GM18873 (cell line): ENCODE data around the gene PPAT.

Source experiments
- ATAC-seq: cut with Tn5 transposase; IDR thresholded peaks from one replicate; pipeline ENCODE4 v1.9.1; 2021; ENCODE audit warnings: mild to moderate bottlenecking, moderate library complexity, moderate number of reproducible peaks; ENCODE audit not compliant: unreplicated experiment, low FRiP score

Gene PPAT

GRCh38 chr4:56438766-56439165, 3.4 kb upstream of the PPAT start:
- no peak for ATAC-seq

DNA sequence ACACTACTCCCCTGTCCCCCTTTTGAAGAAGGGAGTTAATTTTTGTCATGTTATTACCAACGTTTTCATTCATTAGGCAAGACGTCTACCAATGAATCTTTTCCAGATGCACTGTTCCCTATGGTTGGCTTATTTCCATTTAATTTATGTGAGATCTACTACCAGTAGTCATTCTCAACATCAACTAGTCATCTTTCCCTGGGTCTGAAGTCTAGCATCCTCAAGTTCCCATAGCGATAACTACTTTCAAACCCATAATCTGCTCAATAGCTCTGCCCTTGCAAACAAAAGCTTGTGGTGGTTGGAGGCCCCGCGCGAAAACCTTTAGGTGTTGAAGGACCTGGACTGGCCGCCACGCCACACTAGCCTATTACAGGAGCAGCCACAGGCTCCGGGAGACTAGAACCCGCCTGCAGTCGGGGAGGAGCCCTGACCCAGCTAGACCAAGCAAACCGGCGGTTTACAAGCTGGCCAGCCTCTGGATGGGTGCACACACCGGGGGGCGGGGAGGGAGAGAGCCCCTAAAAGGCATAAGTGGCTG, 746 bp downstream of the PPAT start:
- ATAC-seq: no peak

DNA sequence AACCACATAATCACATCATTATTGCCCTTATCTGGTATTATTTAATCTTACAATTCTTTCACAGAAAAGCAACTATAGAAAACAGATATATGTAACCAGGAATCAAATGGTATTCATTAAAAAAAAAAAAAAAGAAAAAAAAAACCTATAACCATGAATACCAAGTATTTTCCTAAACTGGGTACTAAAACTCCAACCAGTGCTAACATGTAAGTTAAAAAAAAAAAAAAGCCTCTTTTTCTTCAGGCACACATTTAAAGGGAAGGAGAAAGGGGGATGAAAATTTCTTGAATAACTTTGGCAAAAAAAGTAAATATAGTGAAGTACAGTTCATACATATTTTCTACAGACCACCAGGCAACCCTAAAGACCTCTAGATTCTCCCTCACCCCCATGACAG, 2.1 kb downstream of the PPAT start:
- ATAC-seq: no peak

DNA sequence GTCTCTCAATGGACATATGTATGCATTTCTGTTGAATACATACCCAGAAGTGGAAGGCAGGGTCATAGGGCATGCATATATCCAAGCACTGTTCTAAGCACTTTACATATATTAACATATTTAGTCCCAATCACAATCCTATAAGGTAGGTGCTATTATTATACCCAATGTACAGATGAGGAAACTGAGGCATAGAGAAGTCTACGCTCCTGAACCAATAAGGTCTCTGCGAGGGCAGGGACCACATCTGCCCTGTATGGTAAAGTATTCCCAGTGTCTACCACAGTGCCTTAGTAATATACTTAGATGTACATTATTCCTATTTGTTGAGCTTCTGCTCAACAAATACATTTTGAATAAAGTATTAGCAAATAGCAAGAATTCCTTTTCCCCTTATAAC, 5.2 kb downstream of the PPAT start:
- ATAC-seq: no peak

- no peak for ATAC-seq
These were observed 8.2 kb downstream of the PPAT start for GRCh38 chr4:56427179-56427578.

DNA sequence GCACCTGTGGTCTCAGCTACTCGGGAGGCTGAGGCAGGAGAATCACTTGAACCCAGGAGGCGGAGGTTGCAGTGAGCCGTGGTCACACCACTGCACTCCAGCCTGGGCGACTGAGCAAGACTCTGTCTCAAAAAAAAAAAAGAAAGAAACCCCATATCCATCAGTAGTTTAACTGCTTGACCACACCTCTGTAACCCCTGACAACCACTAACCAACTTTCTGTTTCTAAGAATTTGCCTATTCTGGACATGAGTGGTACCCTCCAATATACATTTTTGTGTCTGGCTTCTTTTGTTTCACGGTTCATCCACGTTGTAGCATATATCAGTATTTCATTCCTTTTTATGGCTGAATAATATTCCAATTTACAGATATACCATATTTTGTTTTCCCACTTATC, 9.1 kb downstream of the PPAT start:
- peak; percentile 87 for ATAC-seq

- ATAC-seq: no peak
These were observed 9.9 kb downstream of the PPAT start for GRCh38 chr4:56425518-56425917.

GRCh38 chr4:56424697-56425514, 10.5 kb downstream of the PPAT start:
- no peak for ATAC-seq

DNA sequence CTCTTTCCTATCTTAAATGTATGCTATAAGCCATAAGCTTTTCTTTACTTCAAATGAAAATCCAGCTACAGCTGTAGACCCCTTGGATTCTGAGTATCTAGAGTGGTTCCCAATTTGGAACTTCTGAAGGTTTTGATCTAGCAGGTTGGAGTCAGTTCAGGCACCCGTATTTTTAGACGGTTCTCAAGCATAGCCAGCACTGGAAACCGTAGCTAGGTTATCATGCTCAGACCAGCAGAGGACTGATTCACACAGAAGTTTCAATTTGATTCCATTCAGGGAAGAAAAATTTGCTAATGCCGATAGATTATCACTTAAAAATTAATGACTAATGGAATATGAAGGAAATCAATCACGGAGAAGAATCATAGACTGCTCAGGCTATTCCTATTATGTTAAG, 11.2 kb downstream of the PPAT start:
- ATAC-seq: no peak

DNA sequence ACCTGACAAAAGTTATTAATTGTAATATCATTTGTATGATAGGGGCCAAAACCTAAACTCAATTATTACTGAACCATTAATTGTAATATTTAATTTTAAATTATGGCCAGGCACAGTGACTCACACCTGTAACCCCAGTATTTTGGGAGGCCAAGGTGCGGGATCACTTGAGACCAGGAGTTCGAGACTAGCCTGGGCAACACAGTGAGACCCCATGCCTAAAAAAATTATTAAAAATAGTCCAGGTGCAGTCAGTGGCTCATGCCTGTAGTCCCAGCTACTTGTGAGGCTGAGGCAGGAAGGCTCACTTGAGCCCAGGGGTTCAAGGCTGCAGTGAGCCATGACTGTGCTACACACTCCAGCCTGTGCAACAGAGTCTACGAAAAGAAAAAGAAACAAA, 18.0 kb downstream of the PPAT start:
- ATAC-seq: no peak

DNA sequence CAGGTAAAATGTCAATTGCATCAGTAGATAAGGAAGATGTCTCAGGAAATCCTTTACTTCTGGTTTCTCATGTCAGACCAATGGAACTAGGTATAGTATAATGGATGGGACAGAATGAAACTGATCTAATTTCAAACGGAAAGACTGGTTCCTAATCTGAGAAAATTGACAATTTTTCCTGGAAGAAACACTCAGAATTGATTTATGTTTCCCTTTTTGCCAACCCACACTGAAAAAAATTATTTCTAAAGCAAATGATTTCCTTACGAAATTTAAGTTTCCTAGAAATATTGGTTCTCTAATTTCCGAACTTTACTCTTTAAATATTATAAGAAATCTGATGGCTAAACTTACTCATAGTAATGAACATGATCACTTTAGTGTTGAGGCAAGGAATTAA, 19.1 kb downstream of the PPAT start:
- no peak for ATAC-seq

DNA sequence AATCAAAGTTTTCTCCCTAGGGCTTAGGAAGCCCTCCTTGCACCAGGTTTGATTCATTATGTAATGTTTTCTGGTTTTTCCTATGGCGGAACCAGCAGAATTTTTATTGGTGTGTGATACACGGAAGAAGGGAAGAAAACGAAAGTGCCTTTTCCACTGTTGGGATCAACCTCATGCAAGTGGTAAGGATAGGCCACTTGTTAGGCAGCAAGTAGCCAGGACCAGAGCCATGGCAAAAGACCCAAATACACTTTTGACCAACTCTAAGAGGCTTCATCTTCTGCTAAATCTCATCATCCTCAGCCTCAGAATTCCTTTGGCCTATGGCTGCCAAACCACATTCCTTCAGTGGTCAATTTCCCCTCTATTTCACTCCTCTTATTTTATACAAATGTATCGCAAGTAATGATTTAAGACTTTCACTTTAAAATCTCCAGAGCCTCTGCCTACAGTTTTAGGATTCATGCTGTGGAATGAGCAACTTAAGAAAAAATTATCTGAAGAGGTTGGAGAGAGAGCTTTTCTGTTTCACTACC, 21.2 kb downstream of the PPAT start:
- no peak for ATAC-seq

DNA sequence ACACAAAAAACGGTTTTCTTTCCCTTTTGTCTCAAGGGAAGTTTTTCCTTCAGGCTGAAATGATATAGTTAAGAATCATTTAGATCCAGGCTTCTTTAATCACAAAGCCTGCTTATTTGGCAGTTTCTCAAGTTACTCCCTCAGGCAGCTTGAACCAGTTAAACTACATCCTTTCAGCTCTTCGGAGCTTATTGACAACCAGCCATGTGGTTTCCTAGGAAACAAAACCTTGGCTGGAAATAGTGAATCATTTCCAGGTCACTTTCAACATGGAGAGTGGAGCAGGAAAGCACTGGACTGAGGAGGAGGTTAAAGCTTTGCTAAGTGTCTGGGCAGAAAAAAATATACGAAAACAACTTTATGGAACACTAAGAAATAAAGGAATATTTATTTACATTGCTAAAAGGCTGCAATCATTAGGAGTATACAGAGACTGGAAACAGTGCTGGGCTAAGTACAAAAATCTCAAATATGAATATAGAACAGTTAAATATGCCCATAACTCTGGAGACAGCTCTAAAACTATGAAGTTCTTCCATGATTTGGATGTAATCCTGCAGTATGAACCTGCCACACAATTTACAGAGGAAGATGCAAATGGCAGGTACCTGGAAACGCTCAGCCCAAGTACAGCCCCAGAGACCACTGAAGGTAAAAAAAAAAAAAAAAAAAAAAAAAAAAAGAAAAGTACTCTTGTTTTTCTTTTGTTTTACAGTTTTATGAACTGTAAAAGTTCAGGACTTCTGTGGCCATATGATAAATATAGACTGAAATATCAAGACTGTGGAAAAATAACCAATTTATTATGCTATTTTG, 25.0 kb downstream of the PPAT start:
- ATAC-seq: no peak

GRCh38 chr4:56409511-56410090, 25.8 kb downstream of the PPAT start:
- ATAC-seq: no peak

- no peak for ATAC-seq
These were observed 26.4 kb downstream of the PPAT start for GRCh38 chr4:56408978-56409377.

- no peak for ATAC-seq
These were observed 29.3 kb downstream of the PPAT start for GRCh38 chr4:56406151-56406550.

DNA sequence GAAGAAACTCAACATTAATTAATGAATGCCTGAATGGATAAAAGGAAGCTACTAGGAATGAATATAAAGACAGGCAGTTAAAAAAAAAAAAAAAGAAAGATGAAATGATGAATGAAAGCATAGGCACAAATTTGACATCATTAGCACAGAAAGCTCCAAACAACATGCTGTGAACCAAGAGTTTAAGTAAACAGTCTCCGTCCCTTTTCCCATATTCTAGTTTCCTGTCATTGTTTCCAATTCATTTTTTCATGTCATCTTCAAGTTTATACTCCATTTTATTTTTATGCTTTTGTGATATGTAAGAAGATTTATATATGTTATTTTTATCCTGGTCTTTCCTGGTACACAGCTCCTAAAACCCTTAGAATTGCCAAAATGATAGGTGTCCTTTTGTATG, 30.4 kb downstream of the PPAT start:
- no peak for ATAC-seq

GRCh38 chr4:56400560-56400959, 34.9 kb downstream of the PPAT start:
- no peak for ATAC-seq

DNA sequence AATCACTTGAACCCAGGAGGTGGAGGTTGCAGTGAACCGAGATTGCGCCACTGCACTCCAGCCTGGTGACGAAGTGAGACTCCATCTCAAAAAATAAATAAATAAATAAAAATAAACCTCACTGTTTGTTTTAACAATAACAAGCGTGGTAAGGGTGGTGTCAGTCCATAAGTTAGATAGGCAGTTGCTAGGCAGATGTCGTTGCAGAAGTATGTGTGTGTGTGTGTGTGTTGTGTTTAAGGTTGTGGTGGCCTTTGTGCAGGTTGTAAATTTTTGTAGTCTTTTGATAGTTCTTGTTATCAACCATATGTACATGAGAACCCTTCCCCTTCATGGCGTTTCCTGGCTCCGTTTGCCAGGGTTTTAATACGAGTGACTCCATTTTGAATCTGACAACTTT, 44.1 kb downstream of the PPAT start:
- ATAC-seq: no peak

DNA sequence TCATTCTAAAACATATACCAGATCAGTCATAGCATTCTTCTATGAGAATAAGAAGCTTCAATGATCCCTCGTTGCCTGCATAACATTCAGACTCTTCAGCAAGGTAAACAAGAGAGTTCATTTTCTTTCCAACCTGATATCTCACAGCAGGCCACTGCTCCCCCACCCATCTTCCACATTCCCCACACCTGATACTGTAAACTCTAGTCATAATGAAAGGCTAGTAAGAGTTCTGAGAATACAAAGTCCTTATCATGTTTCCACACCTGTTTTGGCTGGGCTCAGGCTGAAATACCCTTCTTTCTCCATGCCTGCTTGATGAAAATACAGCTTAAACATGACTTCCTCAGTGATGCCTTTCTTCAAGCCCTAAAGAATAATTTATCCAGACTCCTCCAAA, 45.9 kb downstream of the PPAT start:
- no peak for ATAC-seq

- ATAC-seq: no peak
These were observed 47.1 kb downstream of the PPAT start for GRCh38 chr4:56388306-56388705.
